Measurements from ENCODE around the gene TECTA. TPM values are rescaled to one million over a fixed set of nuclear protein-coding genes. Genes with fewer than 3 reads are reported as not detected.

Gene TECTA, protein sequence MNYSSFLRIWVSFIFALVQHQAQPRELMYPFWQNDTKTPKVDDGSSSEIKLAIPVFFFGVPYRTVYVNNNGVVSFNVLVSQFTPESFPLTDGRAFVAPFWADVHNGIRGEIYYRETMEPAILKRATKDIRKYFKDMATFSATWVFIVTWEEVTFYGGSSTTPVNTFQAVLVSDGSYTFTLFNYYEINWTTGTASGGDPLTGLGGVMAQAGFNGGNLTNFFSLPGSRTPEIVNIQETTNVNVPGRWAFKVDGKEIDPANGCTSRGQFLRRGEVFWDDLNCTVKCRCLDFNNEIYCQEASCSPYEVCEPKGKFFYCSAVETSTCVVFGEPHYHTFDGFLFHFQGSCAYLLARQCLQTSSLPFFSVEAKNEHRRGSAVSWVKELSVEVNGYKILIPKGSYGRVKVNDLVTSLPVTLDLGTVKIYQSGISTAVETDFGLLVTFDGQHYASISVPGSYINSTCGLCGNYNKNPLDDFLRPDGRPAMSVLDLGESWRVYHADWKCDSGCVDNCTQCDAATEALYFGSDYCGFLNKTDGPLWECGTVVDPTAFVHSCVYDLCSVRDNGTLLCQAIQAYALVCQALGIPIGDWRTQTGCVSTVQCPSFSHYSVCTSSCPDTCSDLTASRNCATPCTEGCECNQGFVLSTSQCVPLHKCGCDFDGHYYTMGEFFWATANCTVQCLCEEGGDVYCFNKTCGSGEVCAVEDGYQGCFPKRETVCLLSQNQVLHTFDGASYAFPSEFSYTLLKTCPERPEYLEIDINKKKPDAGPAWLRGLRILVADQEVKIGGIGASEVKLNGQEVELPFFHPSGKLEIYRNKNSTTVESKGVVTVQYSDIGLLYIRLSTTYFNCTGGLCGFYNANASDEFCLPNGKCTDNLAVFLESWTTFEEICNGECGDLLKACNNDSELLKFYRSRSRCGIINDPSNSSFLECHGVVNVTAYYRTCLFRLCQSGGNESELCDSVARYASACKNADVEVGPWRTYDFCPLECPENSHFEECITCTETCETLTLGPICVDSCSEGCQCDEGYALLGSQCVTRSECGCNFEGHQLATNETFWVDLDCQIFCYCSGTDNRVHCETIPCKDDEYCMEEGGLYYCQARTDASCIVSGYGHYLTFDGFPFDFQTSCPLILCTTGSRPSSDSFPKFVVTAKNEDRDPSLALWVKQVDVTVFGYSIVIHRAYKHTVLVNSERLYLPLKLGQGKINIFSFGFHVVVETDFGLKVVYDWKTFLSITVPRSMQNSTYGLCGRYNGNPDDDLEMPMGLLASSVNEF (N-terminal part only)
- total RNA-seq, result 1 to 10 TPM in 3 of 4 donors, under 1 TPM in 1; 0.87 to 3.1 (median 2.0) TPM

DNA sequence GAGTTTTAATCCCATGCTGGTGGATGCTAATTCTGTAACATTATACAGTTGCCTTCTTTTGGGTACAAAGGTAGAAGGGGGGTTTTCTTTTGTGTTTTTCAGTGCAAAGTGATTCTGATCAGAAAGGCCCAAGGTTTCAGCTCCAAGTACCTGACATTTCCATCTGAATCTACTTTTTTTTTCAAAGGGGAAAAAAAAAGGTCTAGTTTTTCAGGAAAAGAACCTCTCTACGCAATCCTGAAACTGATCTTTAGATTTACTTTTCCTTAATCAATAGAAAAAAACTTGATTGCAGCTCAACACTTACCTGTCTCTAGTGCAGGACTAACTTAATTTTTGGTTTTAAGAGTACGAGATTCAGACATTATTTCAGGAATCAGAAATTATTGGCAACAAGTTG lies at the start of gene TECTA:
Gene TECTA, plus strand, starts transcription at position 301 of the 400 bp plus-strand sequence. CDS start 1,423 bp downstream, outside the sequence.
- no peaks in the 10 kb centered on the region for H3K9me3 ChIP-seq
- H3K27ac ChIP-seq, result no peak within 1 kb of the TSS
- no peak within 1 kb of the TSS for H3K4me3 ChIP-seq
- no peaks in the 10 kb centered on the region for H3K27me3 ChIP-seq
- no peaks in the 10 kb centered on the region for H3K36me3 ChIP-seq
- TF ChIP-seq, protein P1, sequence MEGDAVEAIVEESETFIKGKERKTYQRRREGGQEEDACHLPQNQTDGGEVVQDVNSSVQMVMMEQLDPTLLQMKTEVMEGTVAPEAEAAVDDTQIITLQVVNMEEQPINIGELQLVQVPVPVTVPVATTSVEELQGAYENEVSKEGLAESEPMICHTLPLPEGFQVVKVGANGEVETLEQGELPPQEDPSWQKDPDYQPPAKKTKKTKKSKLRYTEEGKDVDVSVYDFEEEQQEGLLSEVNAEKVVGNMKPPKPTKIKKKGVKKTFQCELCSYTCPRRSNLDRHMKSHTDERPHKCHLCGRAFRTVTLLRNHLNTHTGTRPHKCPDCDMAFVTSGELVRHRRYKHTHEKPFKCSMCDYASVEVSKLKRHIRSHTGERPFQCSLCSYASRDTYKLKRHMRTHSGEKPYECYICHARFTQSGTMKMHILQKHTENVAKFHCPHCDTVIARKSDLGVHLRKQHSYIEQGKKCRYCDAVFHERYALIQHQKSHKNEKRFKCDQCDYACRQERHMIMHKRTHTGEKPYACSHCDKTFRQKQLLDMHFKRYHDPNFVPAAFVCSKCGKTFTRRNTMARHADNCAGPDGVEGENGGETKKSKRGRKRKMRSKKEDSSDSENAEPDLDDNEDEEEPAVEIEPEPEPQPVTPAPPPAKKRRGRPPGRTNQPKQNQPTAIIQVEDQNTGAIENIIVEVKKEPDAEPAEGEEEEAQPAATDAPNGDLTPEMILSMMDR (IDR thresholded peaks at IDR 0.05), result no peak
- TF ChIP-seq EP300 (IDR thresholded peaks at IDR 0.05) (no peak), POLR2A (IDR thresholded peaks at IDR 0.05) (no peak)
- peaks cover 0 to 27% (median 1%) of the 10 kb centered on the region in 4 donors for H3K4me1 ChIP-seq
- no peak for DNase-seq (ENCODE audit: low spot score in 2 of 2)
- WGBS, 2 donors, result 96 to 99% methylated on average over 2 of the region's 2 CpGs

DNA sequence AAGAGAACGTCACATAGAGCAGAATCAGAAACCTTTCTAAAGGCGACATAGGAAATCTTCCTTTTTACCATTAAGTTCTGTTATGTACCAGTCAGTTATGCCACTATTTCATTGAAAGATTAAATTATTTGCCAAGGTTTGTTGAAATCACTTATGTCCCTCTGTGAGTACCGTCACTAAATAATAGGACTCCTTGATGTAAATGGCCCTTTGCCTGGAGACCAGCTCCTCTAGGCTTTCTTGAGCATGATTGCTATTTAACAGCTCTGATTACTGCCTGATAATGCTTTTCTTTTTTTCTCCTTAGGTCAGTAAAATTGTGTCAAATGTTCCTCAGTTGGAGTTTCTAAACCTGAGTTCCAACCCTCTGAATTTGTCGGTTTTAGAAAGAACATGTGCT lies 47.8 kb upstream of the TECTA start:
- no peaks in the 10 kb centered on the region for H3K27me3 ChIP-seq
- H3K36me3 ChIP-seq, result peaks cover 0 to 79% (median 4%) of the 10 kb centered on the region in 3 donors
- no peak overlapping the region for H3K4me3 ChIP-seq
- no peak for DNase-seq (ENCODE audit: low spot score in 2 of 2)
- 96% methylated on average over 4 of the region's 4 CpGs for WGBS, 2 donors
- no peaks in the 10 kb centered on the region for H3K9me3 ChIP-seq
- H3K27ac ChIP-seq, result no peak overlapping the region
- H3K4me1 ChIP-seq, result no peaks in the 10 kb centered on the region
- TF ChIP-seq, protein P1 (IDR thresholded peaks at IDR 0.05), result no peak
- TF ChIP-seq POLR2A (IDR thresholded peaks at IDR 0.05) (no peak), EP300 (IDR thresholded peaks at IDR 0.05) (no peak)

DNA sequence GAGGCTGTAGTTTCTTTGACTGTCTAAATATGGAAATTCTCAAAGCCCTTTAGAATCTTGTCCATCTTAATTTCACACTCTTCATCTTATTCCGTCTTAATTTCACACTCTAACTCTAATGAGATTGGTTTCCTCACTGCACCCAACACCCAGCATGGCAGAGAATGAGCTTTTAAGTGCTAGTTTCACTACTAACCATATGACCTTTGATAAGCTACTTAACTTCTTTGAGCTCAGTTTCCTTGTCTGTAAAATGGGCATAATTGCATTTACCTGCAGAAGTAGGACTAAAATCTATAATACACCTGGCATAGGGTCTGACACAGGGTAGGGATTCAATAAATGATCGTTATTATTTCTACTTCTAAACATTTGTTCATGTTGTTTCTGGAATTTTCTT lies 46.8 kb upstream of the TECTA start:
- WGBS, 2 donors, result 93 to 96% methylated on average over 2 of the region's 2 CpGs
- H3K36me3 ChIP-seq, result peaks cover 0 to 78% (median 4%) of the 10 kb centered on the region in 3 donors
- no peaks in the 10 kb centered on the region for H3K4me1 ChIP-seq
- no peak overlapping the region for H3K4me3 ChIP-seq
- H3K27me3 ChIP-seq, result no peaks in the 10 kb centered on the region
- no peak overlapping the region for H3K27ac ChIP-seq
- H3K9me3 ChIP-seq, result no peaks in the 10 kb centered on the region
- DNase-seq (ENCODE audit: low spot score in 2 of 2), result no peak
- TF ChIP-seq, protein P1 (IDR thresholded peaks at IDR 0.05), result no peak
- TF ChIP-seq EP300 (IDR thresholded peaks at IDR 0.05), result no peak
- TF ChIP-seq POLR2A (IDR thresholded peaks at IDR 0.05), result no peak

DNA sequence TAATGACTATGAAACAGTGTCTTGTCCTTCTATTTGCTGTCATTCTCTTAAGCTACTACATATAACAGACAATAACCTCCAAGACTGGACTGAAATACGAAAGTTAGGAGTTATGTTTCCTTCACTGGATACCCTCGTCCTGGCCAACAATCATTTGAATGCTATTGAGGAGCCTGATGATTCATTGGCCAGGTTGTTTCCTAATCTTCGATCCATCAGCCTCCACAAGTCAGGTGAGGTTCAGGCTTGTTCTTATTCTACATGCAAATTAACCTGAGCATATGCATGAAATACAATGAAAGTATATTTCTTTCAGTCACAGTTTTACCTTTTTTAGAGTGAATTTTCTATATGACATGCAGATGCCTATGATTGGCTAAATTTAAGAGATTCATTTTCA lies 46.0 kb upstream of the TECTA start:
- no peaks in the 10 kb centered on the region for H3K9me3 ChIP-seq
- no peaks in the 10 kb centered on the region for H3K27me3 ChIP-seq
- 89% methylated on average over 3 of the region's 3 CpGs for WGBS, 2 donors
- H3K4me1 ChIP-seq, result no peaks in the 10 kb centered on the region
- TF ChIP-seq POLR2A (IDR thresholded peaks at IDR 0.05), result no peak
- no peak for TF ChIP-seq EP300 (IDR thresholded peaks at IDR 0.05)
- TF ChIP-seq, protein P1 (IDR thresholded peaks at IDR 0.05), result no peak
- H3K4me3 ChIP-seq, result no peak overlapping the region
- no peak for DNase-seq (ENCODE audit: low spot score in 2 of 2)
- peaks cover 0 to 73% (median 4%) of the 10 kb centered on the region in 3 donors for H3K36me3 ChIP-seq
- H3K27ac ChIP-seq, result no peak overlapping the region

Measured in tibial nerve (tissue), 4 donors.